Natural killer cell (primary cell): Measurements from ENCODE around the gene MACROD2. TPM values are rescaled to one million over a fixed set of nuclear protein-coding genes. Genes with fewer than 3 reads are reported as not detected.

ENCODE experiments used
- ATAC-seq, 3 donors: fragments of 150-1000 bp in 2 of 3; fragments of 200-7000 bp in 1 of 3; cut with Tn5 transposase; 1 replicate in 1 of 3; 2 replicates in 2 of 3; pipeline ENCODE4 v1.10.0; 2021; ENCODE audit warnings: mild to moderate bottlenecking in 2 of 3, moderate library complexity in 2 of 3
- DNase-seq, 2 donors: peaks; one replicate each; pipeline versions ENCODE4 v3.0.0 to v3.0.0-alpha.2; 2013 to 2021; ENCODE audit warnings: mixed read lengths in 1 of 2
- H3K27ac ChIP-seq: one replicate; pipeline ENCODE4 v1.5.1; 2013; ENCODE audit warnings: mild to moderate bottlenecking, low read length
- H3K27me3 ChIP-seq: one replicate; pipeline ENCODE4 v1.6.1; 2013; ENCODE audit warnings: low read length; ENCODE audit not compliant: control insufficient read depth, insufficient read depth
- H3K36me3 ChIP-seq: one replicate; pipeline ENCODE4 v1.6.1; 2013; ENCODE audit warnings: low read length; ENCODE audit not compliant: control insufficient read depth, insufficient read depth
- H3K4me1 ChIP-seq: one replicate; pipeline ENCODE4 v1.6.1; 2013; ENCODE audit warnings: low read length; ENCODE audit not compliant: control insufficient read depth, insufficient read depth
- H3K4me3 ChIP-seq: one replicate; pipeline ENCODE4 v1.5.1; 2013; ENCODE audit warnings: low read length
- H3K9me3 ChIP-seq: one replicate; pipeline ENCODE4 v1.6.1; 2013; ENCODE audit warnings: low read length; ENCODE audit not compliant: control insufficient read depth, insufficient read depth
- H3K27ac Mint-ChIP-seq, 2 donors: one replicate each; pipeline ENCODE4 v1.8.0; 2022; ENCODE audit warnings: mild to moderate bottlenecking in 2 of 2, mixed read lengths in 2 of 2, moderate library complexity in 1 of 2
- H3K27me3 Mint-ChIP-seq, 2 donors: one replicate each; pipeline ENCODE4 v1.8.0; 2022; ENCODE audit warnings: low read depth in 2 of 2, mixed read lengths in 2 of 2
- H3K36me3 Mint-ChIP-seq: one replicate; pipeline ENCODE4 v1.8.0; 2022; ENCODE audit warnings: mixed read lengths
- H3K4me1 Mint-ChIP-seq, 2 donors: one replicate each; pipeline ENCODE4 v1.8.0; 2022; ENCODE audit warnings: mixed read lengths in 2 of 2
- H3K4me3 Mint-ChIP-seq: one replicate; pipeline ENCODE4 v1.8.0; 2022; ENCODE audit warnings: mild to moderate bottlenecking, moderate library complexity, mixed read lengths
- H3K9me3 Mint-ChIP-seq, 2 donors: one replicate each; pipeline ENCODE4 v1.8.0; 2022; ENCODE audit warnings: mixed read lengths in 2 of 2
- CTCF ChIP-seq: fragments of 200-600 bp; IDR thresholded peaks from one replicate; pipeline ENCODE4 v1.8.0; 2022; ENCODE audit warnings: antibody characterized with exemption
- WGBS: methylation state at CpG from one replicate; pipeline ENCODE4 v1.1.7; 2013; ENCODE audit warnings: missing lambda C conversion rate; ENCODE audit not compliant: insufficient coverage; 5-methylcytosine and 5-hydroxymethylcytosine counted together
- intact Hi-C: fragments of 100-400 bp; cut with micrococcal nuclease; formaldehyde crosslinking; loops from one replicate; pipeline ENCODE4 v1.14.2; 2022
- total RNA-seq, 4 donors: library from RNA; stranded (reverse); fragments of 120-200 nt in 1 of 4; gene quantifications; one replicate each; pipeline versions ENCODE4 v1.2.3 to v1.2.4, GENCODE V29; 2013 to 2022

The MACROD2 gene
- total RNA-seq, 3 donors from 2014 or later (not counting 1 experiment from before 2014, with no cell fraction given), result 0.19 to 0.88 TPM; not detected in 1

GRCh38 chr20:15179781-15180180, 1184.5 kb downstream of the MACROD2 start:
- no peaks in the 10 kb centered on the region for H3K4me1 ChIP-seq
- no peak overlapping the region for H3K4me3 ChIP-seq
- H3K36me3 Mint-ChIP-seq, result peaks cover 5% of the 10 kb centered on the region
- intact Hi-C loops, result no loop called here
- 100% methylated on average over 3 of the region's 3 CpGs for WGBS
- H3K27ac ChIP-seq, result no peak overlapping the region
- no peaks in the 10 kb centered on the region for H3K36me3 ChIP-seq
- peaks cover 10% of the 10 kb centered on the region for H3K9me3 ChIP-seq
- H3K9me3 Mint-ChIP-seq, result peaks cover 11 to 12% of the 10 kb centered on the region in 2 donors
- ATAC-seq, result no peak
- H3K4me3 Mint-ChIP-seq, result no peak overlapping the region
- no peak for TF ChIP-seq CTCF
- H3K27me3 ChIP-seq, result no peaks in the 10 kb centered on the region
- H3K4me1 Mint-ChIP-seq, result no peaks in the 10 kb centered on the region
- H3K27ac Mint-ChIP-seq, result no peak overlapping the region
- DNase-seq, result no peak
- H3K27me3 Mint-ChIP-seq, result no peaks in the 10 kb centered on the region

GRCh38 chr20:15185322-15185721, 1190.0 kb downstream of the MACROD2 start:
- Mint-ChIP-seq H3K9me3 (peaks cover 10 to 13% of the 10 kb centered on the region in 2 donors), H3K36me3 (peaks cover 5% of the 10 kb centered on the region), H3K4me1 (no peaks in the 10 kb centered on the region), H3K27ac (no peak overlapping the region), H3K4me3 (no peak overlapping the region), H3K27me3 (no peaks in the 10 kb centered on the region)
- Histone ChIP-seq H3K36me3 (no peaks in the 10 kb centered on the region), H3K9me3 (no peaks in the 10 kb centered on the region), H3K27me3 (no peaks in the 10 kb centered on the region), H3K4me3 (no peak overlapping the region), H3K4me1 (no peaks in the 10 kb centered on the region), H3K27ac (no peak overlapping the region)
- intact Hi-C loops, result no loop called here
- no peak for DNase-seq
- no peak for TF ChIP-seq CTCF
- ATAC-seq, result no peak
- WGBS, result 100% methylated on average over 1 of the region's 3 CpGs

- no peak for ATAC-seq
- no peaks in the 10 kb centered on the region for H3K36me3 ChIP-seq
- no peaks in the 10 kb centered on the region for H3K4me1 Mint-ChIP-seq
Observed at GRCh38 chr20:15185913-15186312, 1190.6 kb downstream of the MACROD2 start.

More at GRCh38 chr20:15185913-15186312, 1190.6 kb downstream of the MACROD2 start:
- Histone ChIP-seq H3K9me3 (no peaks in the 10 kb centered on the region), H3K27me3 (no peaks in the 10 kb centered on the region), H3K4me1 (no peaks in the 10 kb centered on the region), H3K4me3 (no peak overlapping the region), H3K27ac (no peak overlapping the region)
- no peak overlapping the region for H3K27ac Mint-ChIP-seq
- no peak for TF ChIP-seq CTCF
- WGBS, result 100% methylated on average over 1 of the region's 2 CpGs
- H3K36me3 Mint-ChIP-seq, result peaks cover 5% of the 10 kb centered on the region
- DNase-seq, result no peak
- intact Hi-C loops, result no loop called here
- H3K27me3 Mint-ChIP-seq, result no peaks in the 10 kb centered on the region
- peaks cover 11 to 13% of the 10 kb centered on the region in 2 donors for H3K9me3 Mint-ChIP-seq
- no peak overlapping the region for H3K4me3 Mint-ChIP-seq
